Left lung (tissue), 10 donors: ENCODE data around the gene RTN1. TPM values are rescaled to one million over a fixed set of nuclear protein-coding genes. Genes with fewer than 3 reads are reported as not detected.

ENCODE experiments used
- ATAC-seq: fragments of 200-7000 bp; cut with Tn5 transposase; one replicate; pipeline ENCODE4 v1.9.1; 2020; ENCODE audit warnings: moderate library complexity
- DNase-seq, 4 donors: peaks; one replicate each; pipeline ENCODE4 v3.0.0-alpha.2; 2013 to 2020
- H3K27ac ChIP-seq, 2 donors: fragments of 200-600 bp; sonication (generic) in 1 of 2; one replicate each; pipeline versions ENCODE4 v1.5.0 to v1.8.0; 2020 to 2021
- H3K27me3 ChIP-seq, 2 donors: fragments of 200-600 bp; sonication (generic) in 1 of 2; one replicate each; pipeline versions ENCODE4 v1.5.0 to v1.8.0; 2020 to 2021
- H3K36me3 ChIP-seq, 2 donors: fragments of 200-600 bp; sonication (generic) in 1 of 2; one replicate each; pipeline versions ENCODE4 v1.5.0 to v1.8.0; 2020 to 2021
- H3K4me1 ChIP-seq, 2 donors: fragments of 200-600 bp; one replicate each; pipeline ENCODE4 v1.8.0; 2021
- H3K4me3 ChIP-seq, 2 donors: fragments of 200-600 bp; sonication (generic) in 1 of 2; one replicate each; pipeline versions ENCODE4 v1.5.0 to v1.8.0; 2020 to 2021; ENCODE audit warnings: mild to moderate bottlenecking in 1 of 2
- H3K9me3 ChIP-seq, 2 donors: fragments of 200-600 bp; sonication (generic) in 1 of 2; one replicate each; pipeline versions ENCODE4 v1.5.0 to v1.8.0; 2020 to 2021
- CTCF ChIP-seq, 2 donors: fragments of 200-600 bp; sonication (generic) in 1 of 2; IDR thresholded peaks; one replicate each; pipeline versions ENCODE4 v1.5.0 to v1.8.0; 2021; ENCODE audit warnings: antibody characterized with exemption in 2 of 2
- intact Hi-C, 2 donors: fragments of 100-400 bp; cut with DNase I; formaldehyde crosslinking; loops; one replicate each; pipeline versions ENCODE4 v1.11.2 to v1.14.2; 2022
- polyA plus RNA-seq, 6 donors: library from polyadenylated mRNA; unstranded; fragments of 120-200 nt; gene quantifications; one replicate each; pipeline ENCODE4 v1.2.1, GENCODE V29; 2013; ENCODE audit not compliant: insufficient read length in 6 of 6
- total RNA-seq, 2 donors: library from RNA; stranded (reverse); fragmentation: NEBNext Ultra II Directional; extraction: Animal tissue kit (Norgen Biotek cat#: 25700); gene quantifications; one replicate each; pipeline ENCODE4 v1.2.1, GENCODE V29; 2021
- donor health status: DM: no; HTN: yes; CAD: no.
- donor health status: DM: no; HTN: no; CAD: no.

Gene RTN1
- total and polyA plus RNA-seq, 8 donors: 3.6 to 7.9 (median 4.7) TPM

GRCh38 chr14:59601056-59601455 is 269.5 kb downstream of the RTN1 start:
- Histone ChIP-seq H3K27ac (no peak overlapping the region), H3K27me3 (no peaks in the 10 kb centered on the region), H3K4me3 (no peak overlapping the region), H3K9me3 (no peaks in the 10 kb centered on the region), H3K4me1 (no peaks in the 10 kb centered on the region), H3K36me3 (no peaks in the 10 kb centered on the region)
- no peak for DNase-seq
- no peak for TF ChIP-seq CTCF (IDR thresholded peaks at IDR 0.05)
- ATAC-seq: no peak
- intact Hi-C loops: no loop called here

GRCh38 chr14:59600211-59600945 is 270.2 kb downstream of the RTN1 start:
- no peaks in the 10 kb centered on the region for H3K27me3 ChIP-seq
- DNase-seq: no peak
- intact Hi-C loops: no loop called here
- no peak for ATAC-seq
- no peaks in the 10 kb centered on the region for H3K9me3 ChIP-seq
- no peak overlapping the region for H3K27ac ChIP-seq
- H3K4me1 ChIP-seq: no peaks in the 10 kb centered on the region
- no peak for TF ChIP-seq CTCF (IDR thresholded peaks at IDR 0.05)
- H3K36me3 ChIP-seq: no peaks in the 10 kb centered on the region
- H3K4me3 ChIP-seq: no peak overlapping the region

GRCh38 chr14:59595071-59595470 is 275.5 kb downstream of the RTN1 start:
- H3K4me3 ChIP-seq: no peak overlapping the region
- TF ChIP-seq CTCF (IDR thresholded peaks at IDR 0.05): no peak
- H3K4me1 ChIP-seq: no peaks in the 10 kb centered on the region
- DNase-seq: no peak
- intact Hi-C loops: no loop called here
- no peak for ATAC-seq
- no peaks in the 10 kb centered on the region for H3K36me3 ChIP-seq
- H3K27me3 ChIP-seq: no peaks in the 10 kb centered on the region
- H3K27ac ChIP-seq: no peak overlapping the region
- no peaks in the 10 kb centered on the region for H3K9me3 ChIP-seq

- no peak overlapping the region for H3K4me3 ChIP-seq
- H3K4me1 ChIP-seq: no peaks in the 10 kb centered on the region
- intact Hi-C loops: no loop called here
- H3K9me3 ChIP-seq: no peaks in the 10 kb centered on the region
- no peak for TF ChIP-seq CTCF (IDR thresholded peaks at IDR 0.05)
- H3K27me3 ChIP-seq: no peaks in the 10 kb centered on the region
- ATAC-seq (no peak), DNase-seq (no peak)
- no peak overlapping the region for H3K27ac ChIP-seq
- H3K36me3 ChIP-seq: no peaks in the 10 kb centered on the region
Observed at GRCh38 chr14:59591641-59592370, 278.8 kb downstream of the RTN1 start.

GRCh38 chr14:59588101-59588500 is 282.5 kb downstream of the RTN1 start:
- intact Hi-C loops: no loop called here
- DNase-seq: no peak

More at GRCh38 chr14:59588101-59588500, 282.5 kb downstream of the RTN1 start:
- Histone ChIP-seq H3K36me3 (no peaks in the 10 kb centered on the region), H3K27ac (no peak overlapping the region), H3K9me3 (no peaks in the 10 kb centered on the region), H3K4me1 (peaks cover 0 to 6% of the 10 kb centered on the region in 2 donors), H3K4me3 (no peak overlapping the region), H3K27me3 (no peaks in the 10 kb centered on the region)
- TF ChIP-seq CTCF (IDR thresholded peaks at IDR 0.05): no peak
- no peak for ATAC-seq
